Stimulated activated effector memory CD8-positive, alpha-beta T cell treated with anti-CD3 and anti-CD28 coated beads, Interleukin-12 subunit alpha, Interleukin-12 subunit beta, amount 100 ng/mL, for 72 hours (primary cell): Measurements from ENCODE around the gene TCF3.

ENCODE experiments used
- ATAC-seq: fragments of 150-1000 bp; cut with Tn5 transposase; 2 replicates; pipeline ENCODE4 v1.10.0; 2021
- DNase-seq, 2 donors: peaks; one replicate each; pipeline ENCODE4 v3.0.0; 2021 to 2022; ENCODE audit warnings: low spot score in 2 of 2
- H3K27ac Mint-ChIP-seq: one replicate; pipeline ENCODE4 v1.8.0; 2022; ENCODE audit warnings: mild to moderate bottlenecking, mixed read lengths
- H3K36me3 Mint-ChIP-seq: one replicate; pipeline ENCODE4 v1.8.0; 2022; ENCODE audit warnings: mild to moderate bottlenecking, mixed read lengths
- H3K4me1 Mint-ChIP-seq: one replicate; pipeline ENCODE4 v1.8.0; 2022; ENCODE audit warnings: mixed read lengths
- H3K4me3 Mint-ChIP-seq: one replicate; pipeline ENCODE4 v1.8.0; 2022; ENCODE audit warnings: mild to moderate bottlenecking, mixed read lengths
- H3K9me3 Mint-ChIP-seq: one replicate; pipeline ENCODE4 v1.8.0; 2022; ENCODE audit warnings: mixed read lengths

TCF3 gene

GRCh38 chr19:1566392-1567115 is 85.9 kb downstream of the TCF3 start:
- Mint-ChIP-seq H3K4me3 (peak overlapping the region; percentile 32), H3K36me3 (no peaks in the 10 kb centered on the region), H3K27ac (no peak overlapping the region), H3K9me3 (no peaks in the 10 kb centered on the region), H3K4me1 (peaks cover 13% of the 10 kb centered on the region)
- DNase-seq (no peak), ATAC-seq (no peak)

DNA sequence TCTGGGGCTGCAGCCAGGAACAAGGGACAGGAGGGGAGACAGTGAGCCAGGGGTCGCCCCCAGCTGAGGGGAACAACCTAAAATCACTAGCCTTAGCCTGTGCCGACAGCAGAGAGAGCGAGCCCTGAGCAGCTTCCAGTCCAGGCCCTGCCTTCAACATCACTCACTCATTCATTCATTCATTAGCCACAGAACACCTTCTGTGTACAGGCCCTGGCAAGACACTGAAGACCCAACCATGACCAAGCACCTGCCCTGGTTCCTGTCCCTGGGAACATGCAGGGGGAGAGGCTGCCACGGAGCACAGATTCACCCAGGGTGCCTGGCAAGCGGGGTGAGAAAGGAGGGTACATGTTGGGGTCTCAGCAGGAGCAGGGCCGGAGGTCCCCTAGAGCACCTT is 89.2 kb downstream of the TCF3 start:
- H3K4me1 Mint-ChIP-seq, result no peaks in the 10 kb centered on the region
- H3K9me3 Mint-ChIP-seq, result no peaks in the 10 kb centered on the region
- ATAC-seq, result no peak
- DNase-seq, result no peak
- H3K4me3 Mint-ChIP-seq, result no peak overlapping the region
- no peak overlapping the region for H3K27ac Mint-ChIP-seq
- no peaks in the 10 kb centered on the region for H3K36me3 Mint-ChIP-seq

DNA sequence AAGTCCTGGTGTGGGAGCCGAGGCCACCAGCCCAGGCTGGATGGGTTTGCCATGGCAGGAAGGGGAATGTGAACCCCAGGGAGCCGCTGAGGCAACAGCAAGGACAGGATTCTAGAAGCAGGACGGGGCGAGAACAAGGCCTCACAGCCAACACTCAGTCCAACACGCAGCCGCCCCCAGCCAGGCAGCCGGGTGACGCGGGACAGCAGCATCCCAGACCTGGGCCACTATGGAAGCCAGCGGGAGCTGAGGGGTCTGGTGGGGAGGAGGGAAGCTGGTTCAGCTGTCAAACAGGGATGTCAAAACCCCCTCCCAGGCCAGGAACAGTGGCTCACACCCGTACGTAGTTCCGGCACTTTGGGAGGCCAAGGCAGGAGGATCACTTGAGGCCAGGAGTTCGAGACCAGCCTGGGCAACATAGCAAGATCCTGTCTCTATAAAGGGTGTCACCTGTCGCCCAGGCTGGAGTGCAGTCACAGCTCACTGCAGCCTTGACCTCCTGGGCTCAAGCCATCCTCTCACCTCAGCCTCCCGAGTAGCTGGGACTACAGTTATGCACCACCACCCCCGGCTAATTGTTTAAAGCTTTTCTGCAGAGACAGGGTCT is 91.1 kb downstream of the TCF3 start:
- ATAC-seq (no peak), DNase-seq (no peak)
- Mint-ChIP-seq H3K27ac (no peak overlapping the region), H3K4me3 (no peak overlapping the region), H3K9me3 (no peaks in the 10 kb centered on the region), H3K36me3 (no peaks in the 10 kb centered on the region), H3K4me1 (no peaks in the 10 kb centered on the region)

GRCh38 chr19:1560286-1560882 is 92.0 kb downstream of the TCF3 start:
- Mint-ChIP-seq H3K27ac (no peak overlapping the region), H3K9me3 (no peaks in the 10 kb centered on the region), H3K4me1 (no peaks in the 10 kb centered on the region), H3K4me3 (no peak overlapping the region), H3K36me3 (no peaks in the 10 kb centered on the region)
- DNase-seq (no peak), ATAC-seq (no peak)
